Sciatic nerve (tissue), 2 donors: ENCODE measurements around the gene MYOT. TPM values are rescaled to one million over a fixed set of nuclear protein-coding genes. Genes with fewer than 3 reads are reported as not detected.

ENCODE experiments used
- ATAC-seq: fragments of 200-7000 bp; cut with Tn5 transposase; one replicate; pipeline ENCODE4 v1.9.1; 2020; ENCODE audit warnings: mild to moderate bottlenecking, moderate library complexity
- DNase-seq: peaks from one replicate; pipeline ENCODE4 v3.0.0-alpha.2; 2020; ENCODE audit warnings: low spot score
- intact Hi-C: fragments of 100-400 bp; cut with DNase I; formaldehyde crosslinking; loops from one replicate; pipeline ENCODE4 v1.14.2; 2022
- total RNA-seq: library from RNA; stranded (reverse); fragmentation: NEBNext Ultra II Directional; extraction: Animal tissue kit (Norgen Biotek cat#: 25700); gene quantifications from one replicate; pipeline ENCODE4 v1.2.1, GENCODE V29; 2021
- donor health status: DM: no; HTN: no; CAD: no.
- donor health status: DM: no; HTN: no; CAD: no.

The MYOT gene
- total RNA-seq, 1 donor from 2014 or later, result 10.9 TPM

DNA sequence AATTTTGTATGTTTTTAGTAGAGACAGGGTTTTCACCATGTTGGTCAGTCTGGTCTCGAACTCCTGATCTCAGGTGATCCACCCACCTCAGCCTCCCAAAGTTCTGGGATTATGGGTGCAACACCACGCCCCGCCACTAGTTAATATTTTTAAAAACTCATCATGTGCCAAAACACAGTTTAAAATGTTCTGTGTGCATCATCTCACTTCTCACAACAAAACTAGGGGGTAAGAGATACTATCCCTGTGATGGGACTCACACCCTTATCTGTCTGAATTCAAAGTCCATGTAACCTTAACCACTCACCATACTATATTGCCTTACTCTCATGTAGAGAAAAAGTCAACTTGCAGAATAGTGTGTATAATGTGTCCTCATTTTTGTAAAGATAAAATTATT lies 24.2 kb downstream of the MYOT start:
- DNase-seq, result no peak
- intact Hi-C loops, result no loop called here
- no peak for ATAC-seq

DNA sequence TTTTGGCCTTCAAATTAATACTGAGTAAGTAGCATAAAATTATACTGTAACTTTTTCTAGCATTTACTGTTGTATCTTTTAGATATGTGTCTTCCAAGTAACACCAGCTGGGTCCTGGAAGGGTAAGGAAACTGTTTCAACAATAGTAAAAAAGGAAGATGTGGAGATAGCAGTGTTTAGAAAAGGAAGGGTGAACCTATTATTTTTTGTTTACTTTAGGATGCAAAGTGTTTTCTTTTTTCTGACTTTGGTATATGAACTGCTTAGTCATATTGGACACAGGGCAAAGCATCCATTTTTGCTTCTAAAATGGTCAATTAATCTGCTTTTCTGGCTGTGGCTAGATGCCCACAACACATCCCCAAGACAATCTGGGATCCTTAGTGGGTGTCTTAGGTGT lies 26.9 kb downstream of the MYOT start:
- intact Hi-C loops, result no loop called here
- DNase-seq (no peak), ATAC-seq (no peak)

DNA sequence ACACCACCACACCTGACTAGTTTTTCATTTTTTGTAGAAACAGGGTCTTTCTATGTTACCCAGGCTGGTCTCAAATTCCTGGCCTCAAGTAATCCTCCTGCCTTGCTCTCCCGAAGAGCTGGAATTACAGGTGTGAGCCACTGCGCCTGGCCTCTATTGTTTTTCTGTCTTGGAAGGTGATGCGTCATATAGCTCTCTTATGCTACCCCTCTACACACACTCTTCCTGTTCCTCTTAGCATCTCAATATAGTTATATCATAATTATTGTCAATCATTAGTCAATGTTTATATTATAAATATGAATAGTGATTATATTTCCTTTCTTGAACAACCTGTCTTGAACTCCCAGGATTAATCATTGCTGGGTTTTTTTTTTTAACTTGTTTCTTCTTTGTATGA lies 28.9 kb downstream of the MYOT start:
- no peak for ATAC-seq
- intact Hi-C loops, result no loop called here
- no peak for DNase-seq

DNA sequence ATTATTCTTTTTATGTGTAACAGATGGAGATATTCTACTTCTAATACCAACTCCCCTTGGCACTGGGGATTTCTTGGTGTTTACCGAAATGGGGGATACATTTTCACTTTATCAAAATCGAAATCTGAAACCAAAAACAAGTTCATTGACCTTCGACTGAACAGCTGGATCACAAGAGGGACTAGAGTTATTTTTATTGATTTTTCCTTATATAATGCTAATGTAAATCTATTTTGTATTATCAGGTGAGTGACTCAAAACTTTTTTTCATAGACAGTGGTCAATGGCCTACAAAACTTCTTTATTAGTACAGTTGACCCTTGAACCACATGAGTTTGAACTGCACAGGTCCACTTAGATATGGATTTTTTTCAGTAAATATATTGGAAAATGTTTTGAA lies 31.8 kb downstream of the MYOT start:
- ATAC-seq, result no peak
- intact Hi-C loops, result no loop called here
- DNase-seq, result no peak

DNA sequence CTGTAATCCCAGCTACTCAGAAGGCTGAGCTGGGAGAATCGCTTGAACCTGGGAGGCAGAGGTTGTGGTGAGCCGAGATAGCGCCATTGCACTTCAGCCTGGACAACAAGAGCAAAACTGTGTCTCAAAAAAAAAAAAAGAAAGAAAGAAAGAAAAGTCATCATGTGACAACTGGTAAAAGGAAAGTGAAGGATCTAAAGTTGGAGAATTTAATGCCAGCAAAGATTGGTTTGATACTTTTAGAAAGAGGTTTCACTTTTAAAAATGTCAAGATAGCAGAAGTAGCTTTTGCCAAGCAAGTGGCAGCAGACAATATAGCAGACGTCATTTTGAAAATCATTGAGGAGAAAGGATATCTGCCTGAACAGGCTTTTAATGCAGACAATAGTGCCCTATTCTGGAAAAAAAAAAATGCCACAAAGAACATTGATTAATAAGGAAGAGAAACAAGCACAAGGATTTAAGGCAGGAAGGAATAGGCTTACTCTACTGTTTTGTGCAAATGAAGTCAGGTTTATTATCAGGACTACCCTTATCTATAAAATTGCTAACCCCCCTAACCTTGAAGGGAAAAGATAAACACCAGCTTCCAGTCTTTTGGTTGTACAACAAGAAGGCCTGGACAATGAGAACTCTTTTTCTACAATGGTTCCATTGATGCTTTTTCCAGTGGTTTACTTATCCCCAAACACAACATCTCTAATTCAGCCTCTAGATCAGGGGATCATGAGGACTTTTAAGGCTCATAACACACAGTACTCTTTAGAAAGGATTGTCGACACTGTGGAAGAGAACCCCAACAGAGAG lies 33.6 kb downstream of the MYOT start:
- intact Hi-C loops, result no loop called here
- no peak for DNase-seq
- ATAC-seq, result no peak

DNA sequence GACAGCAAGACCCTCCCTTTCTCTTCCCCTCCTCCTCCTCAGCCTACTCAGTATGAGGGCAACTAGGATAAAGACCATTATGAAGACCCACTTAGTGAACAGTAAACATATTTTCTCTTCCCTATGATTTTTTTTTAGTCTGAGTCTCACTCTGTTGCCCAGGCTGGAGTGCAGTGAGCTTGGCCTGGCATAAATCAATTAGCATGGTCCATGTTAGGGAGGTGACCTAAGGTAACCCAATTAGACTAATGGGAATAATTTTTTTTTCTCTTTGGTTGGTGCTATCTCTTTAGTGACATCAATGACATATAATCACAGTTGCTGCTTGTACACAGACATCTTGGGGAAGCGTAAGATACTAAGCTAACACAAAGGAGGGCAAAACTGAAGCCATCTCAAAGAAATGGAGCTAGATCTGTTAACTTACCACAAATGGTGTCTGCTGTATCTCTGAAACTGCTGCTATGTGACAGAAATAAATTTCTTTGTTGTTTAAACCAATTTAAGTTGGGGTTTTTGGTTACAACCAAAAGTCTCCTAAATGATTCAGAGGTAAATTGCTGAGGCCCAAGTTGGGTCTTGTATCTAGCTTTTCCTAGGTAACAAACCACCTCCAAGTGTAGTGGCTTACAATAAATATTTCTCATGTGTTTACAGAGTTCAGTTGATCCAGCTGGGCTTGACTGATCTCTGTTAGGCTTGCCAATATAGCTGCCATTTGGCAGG lies 34.9 kb downstream of the MYOT start:
- intact Hi-C loops, result no loop called here
- ATAC-seq (no peak), DNase-seq (no peak)

DNA sequence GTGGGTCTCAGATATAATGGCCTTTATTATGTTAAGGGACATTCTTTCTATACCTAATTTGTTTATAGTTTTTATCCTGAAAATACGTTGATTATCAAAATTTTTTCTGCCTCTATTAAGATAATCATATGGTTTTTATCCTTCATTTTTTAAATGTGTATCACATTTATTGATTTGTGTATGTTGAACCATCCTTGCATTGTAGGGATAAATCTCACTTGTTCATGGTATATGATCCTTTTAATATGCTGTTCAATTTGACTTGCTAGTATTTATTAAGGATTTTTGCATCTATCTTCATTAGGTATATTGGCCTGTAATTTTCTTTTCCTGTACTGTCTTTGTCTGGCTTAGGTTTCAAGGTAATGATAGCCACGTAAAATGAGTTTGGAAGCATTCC lies 47.1 kb downstream of the MYOT start:
- ATAC-seq, result no peak
- intact Hi-C loops, result no loop called here
- no peak for DNase-seq

DNA sequence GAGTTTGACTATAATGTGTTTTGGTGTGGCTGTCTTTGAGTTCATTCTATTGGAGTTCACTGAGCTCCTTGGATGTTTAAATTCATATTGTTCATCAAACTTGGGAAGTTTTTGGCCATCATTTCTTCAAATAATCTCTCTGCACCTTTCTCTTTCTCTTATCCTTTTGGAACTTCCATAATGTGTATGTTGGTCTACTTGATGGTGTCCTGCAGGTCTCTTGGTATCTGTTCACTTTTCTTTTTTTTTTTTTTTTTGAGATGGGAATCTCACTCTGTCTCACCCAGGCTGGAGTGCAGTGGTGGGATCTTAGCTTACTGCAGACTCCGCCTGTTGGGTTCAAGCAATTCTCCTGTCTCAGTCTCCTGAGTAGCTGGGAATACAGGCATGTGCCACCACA lies 49.3 kb downstream of the MYOT start:
- no peak for ATAC-seq
- intact Hi-C loops, result no loop called here
- no peak for DNase-seq

DNA sequence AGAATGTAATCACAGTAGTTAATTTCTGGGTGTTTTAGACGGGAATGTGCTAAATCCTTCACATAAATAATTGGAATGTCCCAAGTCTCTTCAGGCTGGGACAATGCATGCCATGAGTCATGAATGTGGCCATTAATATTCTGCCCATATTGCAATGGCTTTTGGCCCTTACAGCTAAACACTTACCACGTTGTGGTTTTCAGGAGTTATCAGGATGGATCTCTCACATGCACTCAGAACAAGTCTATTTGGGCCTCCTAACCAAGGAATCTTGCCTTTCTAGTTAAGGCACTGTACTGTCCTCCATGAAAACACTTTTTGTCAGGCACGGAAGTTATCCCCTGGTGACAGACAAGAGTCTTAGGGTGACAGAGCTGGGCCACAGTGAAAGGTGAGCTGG lies 54.3 kb downstream of the MYOT start:
- intact Hi-C loops, result no loop called here
- no peak for ATAC-seq

DNA sequence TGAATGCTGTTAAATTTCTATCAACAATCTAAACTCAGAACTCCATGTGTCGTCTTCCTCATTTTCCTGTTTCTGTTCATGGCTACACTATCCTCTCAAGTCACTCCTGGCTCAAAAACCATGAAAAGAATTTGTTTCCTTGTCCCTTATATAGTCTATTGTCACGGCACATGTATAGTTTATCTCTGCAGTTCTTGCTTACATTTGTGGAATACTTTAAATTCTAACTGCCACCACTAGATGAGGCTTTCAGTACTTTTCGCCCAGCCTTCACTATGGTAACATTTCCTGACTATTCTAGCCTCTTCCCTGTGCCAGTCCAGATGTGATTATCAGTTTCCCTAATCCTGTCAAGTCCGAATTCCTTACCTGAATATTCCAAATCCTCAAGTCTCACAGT lies 56.2 kb downstream of the MYOT start:
- no peak for ATAC-seq
- no peak for DNase-seq
- intact Hi-C loops, result no loop called here

More for the DNA sequence above, 54.3 kb downstream of the MYOT start:
- no peak for DNase-seq

DNA sequence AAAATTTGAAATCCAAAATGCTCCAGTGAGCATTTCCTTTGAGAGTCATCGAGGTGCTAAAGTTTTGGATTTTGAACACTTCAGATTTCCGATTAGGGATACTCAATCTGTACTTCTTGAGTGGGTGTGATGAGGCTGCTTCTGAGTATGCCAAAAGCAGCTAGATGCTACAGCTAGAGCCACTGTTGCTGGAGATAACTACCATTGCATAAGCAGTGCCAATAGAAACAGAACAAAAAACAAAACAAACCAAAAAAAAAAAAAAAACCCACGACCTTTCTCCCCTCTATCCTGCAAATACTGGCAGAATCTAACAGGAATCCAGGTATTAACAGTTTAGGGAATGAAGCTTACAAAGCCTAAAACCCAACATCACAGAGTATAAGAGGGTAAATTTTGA lies 65.1 kb downstream of the MYOT start:
- ATAC-seq (no peak), DNase-seq (no peak)
- intact Hi-C loops, result no loop called here

DNA sequence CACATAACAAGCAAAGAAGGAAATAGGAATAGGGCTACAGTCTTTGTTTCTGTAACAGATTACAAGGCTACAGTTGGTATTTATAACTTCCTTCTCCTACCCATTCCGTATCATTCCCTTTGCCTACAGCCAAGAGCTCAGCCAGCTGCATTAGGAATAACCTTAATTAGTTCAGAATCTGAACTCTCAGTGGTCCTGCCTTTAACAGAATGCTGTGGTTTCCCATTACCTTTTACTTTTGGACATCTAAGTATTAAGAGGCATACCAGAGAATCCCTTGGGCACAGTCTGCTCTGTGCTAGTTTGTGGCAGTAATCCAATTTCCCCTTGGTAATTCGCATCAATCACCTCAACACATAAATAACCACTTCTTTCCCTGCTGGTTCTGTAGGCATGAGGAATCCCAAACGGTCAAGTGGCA lies 65.8 kb downstream of the MYOT start:
- DNase-seq (no peak), ATAC-seq (peak; percentile 20)
- intact Hi-C loops, result no loop called here

DNA sequence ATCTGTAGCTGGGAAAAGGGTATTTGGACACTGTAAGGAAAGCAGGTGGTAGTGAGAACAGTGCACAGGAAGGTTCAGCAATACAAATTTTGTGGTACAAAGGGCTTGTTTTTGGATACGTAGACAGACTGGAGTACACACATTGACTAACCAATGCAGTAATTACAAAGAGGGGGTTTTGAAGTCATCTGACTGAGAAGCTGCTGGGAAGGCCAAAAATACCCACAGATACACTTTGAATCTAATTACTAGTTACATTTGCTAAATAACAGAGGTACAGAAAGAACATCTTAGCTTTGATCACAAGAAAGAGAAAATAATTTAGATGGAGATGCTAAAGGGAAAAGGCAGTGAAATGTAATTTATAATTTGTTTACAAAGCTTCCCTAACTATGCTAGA lies 67.5 kb downstream of the MYOT start:
- intact Hi-C loops, result no loop called here
- DNase-seq, result no peak
- no peak for ATAC-seq

DNA sequence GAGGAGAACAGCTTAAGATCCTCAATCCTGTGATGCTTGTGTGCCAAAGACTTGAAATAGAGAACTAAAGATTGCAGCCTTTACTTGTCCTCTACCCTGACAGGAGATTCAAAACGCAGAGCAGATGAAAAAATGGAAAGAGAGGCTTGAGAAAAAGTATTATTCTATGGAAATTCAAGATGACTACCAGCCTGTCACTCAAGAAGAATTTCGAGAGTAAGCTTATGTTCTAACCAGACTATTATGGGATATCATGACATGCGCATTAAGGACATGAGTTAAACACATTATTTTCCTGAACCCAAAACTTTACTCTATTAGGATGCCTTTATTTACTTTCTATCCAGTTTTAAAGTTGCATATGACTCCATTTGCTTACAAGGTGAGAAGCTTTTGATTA lies 68.0 kb downstream of the MYOT start:
- ATAC-seq, result no peak
- intact Hi-C loops, result no loop called here
- no peak for DNase-seq

Other genes starting within 250 kb of the MYOT start
- 32.8 TPM for gene KLHL3, start 131.8 kb upstream of the MYOT start, total RNA-seq
- 24.6 TPM for gene HNRNPA0, start 113.5 kb upstream of the MYOT start, total RNA-seq
- gene PKD2L2, start 21.6 kb downstream of the MYOT start, total RNA-seq, result not detected
- gene FAM13B, start 165.2 kb downstream of the MYOT start, total RNA-seq, result 82.4 TPM
- not detected for gene WNT8A, start 216.2 kb downstream of the MYOT start, total RNA-seq